Stimulated activated CD4-positive, alpha-beta T cell treated with anti-CD3 and anti-CD28 coated beads, Interleukin-15, amount 100 ng/mL, for 24 hours (primary cell): ENCODE results near the gene AHNAK2.
"Not testable (repeated sequence)": the region's sequence is repeated elsewhere in the genome, so short reads cannot be mapped to it uniquely, and the experiment has no call there.

Source experiments
- DNase-seq: peaks from one replicate; pipeline ENCODE4 v3.0.0-alpha.2; 2020

Gene AHNAK2

DNA sequence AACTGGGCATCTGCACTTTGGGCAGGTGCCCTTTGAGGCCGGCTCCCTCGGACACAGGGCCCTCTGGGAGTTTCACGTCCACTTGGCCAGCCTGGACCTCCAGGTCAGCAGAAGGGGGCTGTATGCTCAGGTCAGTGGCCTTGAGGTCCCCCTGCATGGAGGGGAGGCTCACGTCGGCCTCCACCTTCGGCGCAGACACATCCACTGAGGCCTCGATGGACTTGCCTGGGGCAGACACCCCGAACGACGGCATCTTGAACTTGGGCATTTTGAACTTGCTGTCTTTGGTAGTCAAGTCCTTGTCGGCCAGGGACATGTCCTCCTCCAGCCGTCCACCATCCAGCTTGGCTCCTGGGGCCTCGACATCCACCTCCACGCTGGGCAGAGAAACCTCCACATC lies 27.5 kb downstream of the AHNAK2 start:
- DNase-seq, result not testable (repeated sequence)

DNA sequence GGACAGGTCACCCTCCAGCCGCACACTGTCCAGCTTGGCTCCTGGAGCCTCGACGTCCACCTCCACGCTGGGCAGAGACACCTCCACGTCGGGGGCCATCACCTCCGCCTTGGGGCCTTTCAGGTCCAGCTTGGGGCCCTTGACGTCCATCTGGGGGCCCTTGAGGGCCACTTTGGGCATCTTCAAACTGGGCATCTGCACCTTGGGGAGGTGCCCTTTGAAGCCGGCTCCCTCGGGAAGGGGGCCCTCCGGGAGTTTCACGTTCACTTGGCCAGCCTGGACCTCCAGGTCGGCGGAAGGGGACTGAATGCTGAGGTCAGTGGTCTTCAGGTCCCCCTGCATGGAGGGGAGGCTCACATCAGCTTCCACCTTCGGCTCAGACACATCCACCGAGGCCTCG lies 28.2 kb downstream of the AHNAK2 start:
- no peak for DNase-seq

DNA sequence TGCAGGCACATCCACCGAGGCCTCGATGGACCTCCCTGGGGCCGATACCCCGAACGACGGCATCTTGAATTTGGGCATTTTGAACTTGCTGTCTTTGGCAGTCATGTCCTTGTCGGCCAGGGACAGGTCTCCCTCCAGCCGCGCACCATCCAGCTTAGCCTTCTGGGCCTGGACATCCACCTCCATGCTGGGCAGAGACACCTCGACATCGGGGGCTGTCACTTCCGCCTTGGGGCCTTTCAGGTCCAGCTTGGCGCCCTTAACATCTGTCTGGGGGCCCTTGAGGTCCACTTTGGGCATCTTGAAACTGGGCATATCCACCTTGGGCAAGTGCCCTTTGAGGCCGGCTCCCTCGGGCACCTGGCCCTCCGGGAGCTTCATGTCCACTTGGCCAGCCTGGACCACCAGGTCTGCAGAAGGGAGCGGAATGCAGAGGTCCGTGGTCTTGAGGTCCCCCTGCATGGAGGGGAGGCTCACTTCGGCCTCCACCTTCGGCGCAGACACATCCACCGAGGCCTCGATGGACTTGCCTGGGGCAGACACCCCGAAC lies 28.7 kb downstream of the AHNAK2 start:
- DNase-seq, result not testable (repeated sequence)

DNA sequence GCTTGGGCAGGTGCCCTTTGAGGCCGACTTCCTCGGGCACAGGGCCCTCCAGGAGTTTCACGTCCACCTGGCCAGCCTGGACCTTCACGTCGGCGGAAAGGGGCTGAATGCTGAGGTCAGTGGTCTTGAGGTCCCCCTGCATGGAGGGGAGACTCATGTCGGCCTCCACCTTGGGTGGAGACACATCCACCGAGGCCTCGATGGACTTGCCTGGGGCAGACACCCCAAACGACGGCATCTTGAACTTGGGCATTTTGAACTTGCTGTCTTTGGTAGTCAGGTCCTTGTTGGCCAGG lies 29.5 kb downstream of the AHNAK2 start:
- no peak for DNase-seq

DNA sequence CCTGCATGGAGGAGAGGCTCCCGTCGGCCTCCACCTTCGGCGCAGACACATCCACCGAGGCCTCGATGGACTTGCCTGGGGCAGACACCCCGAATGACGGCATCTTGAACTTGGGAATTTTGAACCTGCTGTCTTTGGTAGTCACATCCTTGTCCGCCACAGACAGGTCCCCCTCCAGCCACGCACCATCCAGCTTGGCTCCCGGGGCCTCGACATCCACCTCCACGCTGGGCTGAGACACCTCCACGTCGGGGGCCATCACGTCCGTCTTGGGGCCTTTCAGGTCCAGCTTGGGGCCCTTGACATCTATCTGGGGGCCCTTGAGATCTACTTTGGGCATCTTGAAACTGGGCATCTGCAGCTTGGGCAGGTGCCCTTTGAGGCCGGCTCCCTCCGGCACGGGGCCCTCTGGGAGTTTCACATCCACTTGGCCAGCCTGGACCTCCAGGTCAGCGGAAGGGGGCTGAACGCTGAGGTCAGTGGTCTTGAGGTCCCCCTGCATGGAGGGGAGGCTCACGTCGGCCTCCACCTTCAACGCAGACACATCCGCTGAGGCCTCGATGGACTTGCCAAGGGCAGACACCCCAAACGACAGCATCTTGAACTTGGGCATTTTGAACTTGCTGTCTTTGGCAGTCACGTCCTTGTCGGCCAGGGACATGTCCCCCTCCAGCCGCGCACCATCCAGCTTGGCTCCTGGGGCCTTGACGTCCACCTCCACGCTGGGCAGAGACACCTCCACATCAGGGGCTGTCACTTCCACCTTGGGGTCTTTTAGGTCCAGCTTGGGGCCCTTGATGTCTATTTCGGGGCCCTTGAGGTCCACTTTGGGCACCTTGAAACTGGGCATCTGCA lies 30.1 kb downstream of the AHNAK2 start:
- not testable (repeated sequence) for DNase-seq

DNA sequence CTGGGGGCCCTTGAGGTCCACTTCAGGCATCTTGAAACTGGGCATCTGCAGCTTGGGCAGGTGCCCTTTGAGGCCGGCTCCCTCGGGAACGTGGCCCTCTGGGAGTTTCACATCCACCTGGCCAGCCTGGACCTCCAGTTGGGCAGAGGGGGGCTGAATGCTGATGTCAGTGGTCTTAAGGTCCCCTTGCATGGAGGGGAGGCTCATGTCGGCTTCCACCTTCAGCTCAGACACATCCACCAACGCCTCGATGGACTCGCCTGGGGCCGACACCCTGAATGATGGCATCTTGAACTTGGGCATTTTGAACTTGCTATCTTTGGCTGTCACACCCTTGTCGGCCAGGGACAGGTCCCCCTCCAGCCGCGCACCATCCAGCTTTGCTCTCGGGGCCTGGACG lies 31.0 kb downstream of the AHNAK2 start:
- not testable (repeated sequence) for DNase-seq

DNA sequence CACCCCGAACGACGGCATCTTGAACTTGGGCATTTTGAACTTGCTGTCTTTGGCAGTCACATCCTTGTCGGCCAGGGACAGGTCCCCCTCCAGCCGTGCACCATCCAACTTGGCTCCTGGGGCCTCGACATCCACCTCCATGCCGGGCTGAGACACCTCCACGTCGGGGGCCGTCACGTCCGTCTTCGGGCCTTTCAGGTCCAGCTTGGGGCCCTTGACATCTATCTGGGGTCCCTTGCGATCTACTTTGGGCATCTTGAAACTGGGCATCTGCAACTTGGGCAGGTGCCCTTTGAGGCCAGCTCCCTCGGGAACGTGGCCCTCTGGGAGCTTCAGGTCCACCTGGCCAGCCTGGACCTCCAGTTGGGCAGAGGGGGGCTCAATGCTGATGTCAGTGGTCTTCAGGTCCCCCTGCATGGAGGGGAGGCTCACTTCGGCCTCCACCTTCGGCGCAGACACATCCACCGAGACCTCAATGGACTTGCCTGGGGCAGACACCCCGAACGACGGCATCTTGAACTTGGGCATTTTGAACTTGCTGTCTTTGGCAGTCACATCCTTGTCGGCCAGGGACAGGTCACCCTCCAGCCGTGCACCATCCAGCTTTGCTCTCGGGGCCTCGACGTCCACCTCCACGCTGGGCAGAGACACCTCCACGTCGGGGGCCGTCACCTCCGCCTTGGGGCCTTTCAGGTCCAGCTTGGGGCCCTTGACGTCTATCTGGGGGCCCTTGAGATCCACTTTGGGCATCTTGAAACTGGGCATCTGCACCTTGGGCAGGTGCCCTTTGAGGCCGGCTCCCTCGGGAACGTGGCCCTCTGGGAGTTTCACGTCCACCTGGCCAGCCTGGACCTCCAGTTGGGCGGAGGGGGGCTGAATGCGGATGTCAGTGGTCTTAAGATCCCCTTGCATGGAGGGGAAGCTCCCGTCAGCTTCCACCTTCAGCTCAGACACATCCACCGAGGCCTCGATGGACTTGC lies 31.9 kb downstream of the AHNAK2 start:
- DNase-seq, result not testable (repeated sequence)

DNA sequence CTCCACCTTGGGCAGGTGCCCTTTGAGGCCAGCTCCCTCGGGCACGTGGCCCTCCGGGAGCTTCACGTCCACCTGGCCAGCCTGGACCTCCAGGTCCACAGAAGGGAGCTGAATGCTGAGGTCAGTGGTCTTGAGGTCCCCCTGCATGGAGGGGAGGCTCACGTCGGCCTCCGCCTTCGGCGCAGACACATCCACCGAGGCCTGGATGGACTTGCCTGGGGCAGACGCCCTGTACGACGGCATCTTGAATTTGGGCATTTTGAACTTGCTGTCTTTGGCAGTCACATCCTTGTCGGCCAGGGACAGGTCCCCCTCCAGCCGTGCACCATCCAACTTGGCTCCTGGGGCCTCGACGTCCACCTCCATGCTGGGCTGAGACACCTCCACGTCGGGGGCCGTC lies 32.9 kb downstream of the AHNAK2 start:
- DNase-seq, result not testable (repeated sequence)

DNA sequence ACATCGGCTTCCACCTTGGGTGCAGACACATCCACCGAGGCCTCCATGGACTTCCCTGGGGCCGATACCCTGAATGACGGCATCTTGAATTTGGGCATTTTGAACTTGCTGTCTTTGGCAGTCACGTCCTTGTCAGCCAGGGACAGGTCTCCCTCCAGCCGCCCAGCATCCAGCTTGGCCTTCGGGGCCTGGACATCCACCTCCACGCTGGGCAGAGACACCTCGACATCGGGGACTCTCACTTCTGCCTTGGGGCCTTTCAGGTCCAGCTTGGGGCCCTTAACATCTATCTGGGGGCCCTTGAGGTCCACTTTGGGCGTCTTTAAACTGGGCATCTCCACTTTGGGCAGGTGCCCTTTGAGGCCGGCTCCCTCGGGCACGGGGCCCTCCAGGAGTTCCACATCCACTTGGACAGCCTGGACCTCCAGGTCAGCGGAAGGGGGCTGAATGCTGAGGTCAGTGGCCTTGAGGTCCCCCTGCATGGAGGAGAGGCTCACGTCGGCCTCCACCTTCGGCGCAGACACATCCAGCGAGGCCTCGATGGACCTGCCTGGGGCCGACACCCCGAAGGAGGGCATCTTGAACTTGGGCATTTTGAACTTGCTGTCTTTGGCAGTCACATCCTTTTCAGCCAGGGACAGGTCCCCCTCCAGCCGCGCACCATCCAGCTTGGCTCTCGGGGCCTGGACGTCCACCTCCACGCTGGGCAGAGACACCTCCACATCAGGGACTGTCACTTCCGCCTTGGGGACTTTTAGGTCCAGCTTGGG lies 33.6 kb downstream of the AHNAK2 start:
- not testable (repeated sequence) for DNase-seq

DNA sequence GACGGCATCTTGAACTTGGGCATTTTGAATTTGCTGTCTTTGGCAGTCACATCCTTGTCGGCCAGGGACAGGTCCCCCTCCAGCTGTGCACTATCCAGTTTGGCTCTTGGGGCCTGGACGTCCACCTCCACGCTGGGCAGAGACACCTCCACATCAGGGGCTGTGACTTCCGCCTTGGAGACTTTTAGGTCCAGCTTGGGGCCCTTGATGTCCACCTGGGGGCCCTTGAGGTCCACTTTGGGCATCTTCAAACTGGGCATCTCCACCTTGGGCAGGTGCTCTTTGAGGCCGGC lies 34.2 kb downstream of the AHNAK2 start:
- DNase-seq, result not testable (repeated sequence)

DNA sequence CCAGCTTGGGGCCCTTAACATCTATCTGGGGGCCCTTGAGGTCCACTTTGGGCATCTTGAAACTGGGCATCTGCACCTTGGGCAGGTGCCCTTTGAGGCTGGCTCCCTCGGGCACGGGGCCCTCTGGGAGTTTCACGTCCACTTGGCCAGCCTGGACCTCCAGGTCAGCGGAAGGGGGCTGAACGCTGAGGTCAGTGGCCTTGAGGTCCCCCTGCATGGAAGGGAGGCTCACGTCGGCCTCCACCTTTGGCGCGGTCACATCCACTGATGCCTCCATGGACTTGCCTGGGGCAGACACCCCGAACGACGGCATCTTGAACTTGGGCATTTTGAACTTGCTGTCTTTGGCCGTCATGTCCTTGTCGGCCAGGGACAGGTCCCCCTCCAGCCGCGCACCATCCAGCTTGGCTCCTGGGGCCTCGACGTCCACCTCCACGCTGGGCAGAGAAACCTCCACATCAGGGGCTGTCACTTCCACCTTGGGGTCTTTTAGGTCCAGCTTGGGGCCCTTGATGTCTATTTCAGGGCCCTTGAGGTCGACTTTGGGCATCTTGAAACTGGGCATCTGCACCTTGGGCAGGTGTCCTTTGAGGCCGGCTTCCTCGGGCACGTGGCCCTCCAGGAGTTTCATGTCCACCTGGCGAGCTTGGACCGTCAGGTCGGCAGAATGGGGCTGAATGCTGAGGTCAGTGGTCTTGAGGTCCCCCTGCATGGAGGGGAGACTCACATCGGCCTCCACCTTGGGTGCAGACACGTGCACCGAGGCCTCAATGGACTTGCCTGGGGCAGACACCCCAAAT lies 34.8 kb downstream of the AHNAK2 start:
- DNase-seq, result not testable (repeated sequence)

DNA sequence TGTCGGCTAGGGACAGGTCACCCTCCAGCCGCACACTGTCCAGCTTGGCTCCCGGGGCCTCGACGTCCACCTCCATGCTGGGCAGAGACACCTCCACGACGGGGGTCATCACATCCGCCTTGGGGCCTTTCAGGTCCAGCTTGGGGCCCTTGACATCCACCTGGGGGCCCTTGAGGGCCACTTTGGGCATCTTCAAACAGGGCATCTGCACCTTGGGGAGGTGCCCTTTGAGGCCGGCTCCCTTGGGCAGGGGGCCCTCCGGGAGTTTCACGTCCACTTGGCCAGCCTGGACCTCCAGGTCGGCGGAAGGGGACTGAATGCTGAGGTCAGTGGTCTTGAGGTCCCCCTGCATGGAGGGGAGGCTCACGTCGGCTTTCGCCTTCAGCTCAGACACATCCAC lies 35.6 kb downstream of the AHNAK2 start:
- DNase-seq, result no peak

DNA sequence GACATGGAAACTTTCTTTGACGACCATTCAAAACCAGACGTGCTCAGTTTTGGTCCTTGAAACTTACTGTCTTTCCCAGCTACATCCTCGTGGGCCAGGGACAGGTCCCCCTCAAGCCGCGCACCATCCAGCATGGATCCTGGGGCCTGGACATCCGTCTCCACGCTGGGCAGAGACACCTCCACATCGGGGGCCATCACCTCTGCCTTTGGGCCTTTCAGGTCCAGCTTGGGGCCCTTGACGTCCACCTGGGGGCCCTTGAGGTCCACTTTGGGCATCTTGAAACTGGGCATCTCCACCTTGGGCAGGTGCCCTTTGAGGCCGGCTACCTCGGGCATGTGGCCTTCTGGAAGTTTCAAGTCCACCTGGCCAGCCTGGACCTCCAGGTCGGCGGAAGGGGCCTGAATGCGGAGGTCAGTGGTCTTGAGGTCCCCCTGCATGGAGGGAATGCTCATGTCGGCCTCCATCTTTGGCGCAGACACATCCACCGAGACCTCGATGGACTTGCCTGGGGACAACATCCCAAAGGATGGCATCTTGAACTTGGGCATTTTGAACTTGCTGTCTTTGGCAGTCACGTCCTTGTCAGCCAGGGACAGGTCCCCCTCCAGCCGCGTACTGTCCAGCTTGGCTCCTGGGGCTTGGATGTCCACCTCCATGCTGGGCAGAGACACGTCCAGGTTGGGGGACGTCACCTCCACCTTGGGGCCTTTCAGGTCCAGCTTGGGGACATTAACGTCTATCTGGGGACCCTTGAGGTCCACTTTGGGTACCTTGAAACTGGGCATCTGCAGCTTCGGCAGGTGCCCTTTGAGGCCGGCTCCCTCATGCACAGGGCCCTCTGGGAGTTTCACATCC lies 36.4 kb downstream of the AHNAK2 start:
- no peak for DNase-seq

DNA sequence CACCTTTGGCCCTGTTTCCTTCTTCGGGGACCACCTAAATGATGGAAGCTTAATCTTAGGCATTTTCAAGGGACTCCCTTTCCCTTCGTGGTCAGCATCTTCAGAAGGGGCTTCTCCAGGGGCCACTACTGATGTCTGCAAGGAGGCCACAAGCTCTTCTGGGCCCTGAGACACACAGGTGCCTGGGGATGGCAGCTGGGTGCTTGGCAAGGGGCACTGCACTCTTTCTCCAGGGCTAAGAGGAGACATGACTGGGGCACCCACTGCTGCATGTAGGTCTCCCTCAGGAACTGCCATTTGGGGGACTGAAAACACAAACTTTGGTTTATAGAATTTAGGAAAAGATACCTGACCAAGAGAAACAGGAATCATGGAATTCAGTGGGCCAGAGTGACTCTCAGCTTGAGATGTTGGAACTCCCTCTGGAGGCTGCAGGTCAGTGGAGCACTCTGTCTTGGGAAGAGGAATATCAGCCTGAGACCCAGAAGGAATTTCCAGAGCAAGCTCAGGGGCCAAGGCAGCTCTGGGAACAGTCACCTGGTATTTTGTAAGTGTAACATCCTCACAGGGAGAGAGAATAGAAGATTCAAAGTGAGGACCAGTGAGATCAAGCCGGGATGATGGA lies 37.5 kb downstream of the AHNAK2 start:
- no peak for DNase-seq

DNA sequence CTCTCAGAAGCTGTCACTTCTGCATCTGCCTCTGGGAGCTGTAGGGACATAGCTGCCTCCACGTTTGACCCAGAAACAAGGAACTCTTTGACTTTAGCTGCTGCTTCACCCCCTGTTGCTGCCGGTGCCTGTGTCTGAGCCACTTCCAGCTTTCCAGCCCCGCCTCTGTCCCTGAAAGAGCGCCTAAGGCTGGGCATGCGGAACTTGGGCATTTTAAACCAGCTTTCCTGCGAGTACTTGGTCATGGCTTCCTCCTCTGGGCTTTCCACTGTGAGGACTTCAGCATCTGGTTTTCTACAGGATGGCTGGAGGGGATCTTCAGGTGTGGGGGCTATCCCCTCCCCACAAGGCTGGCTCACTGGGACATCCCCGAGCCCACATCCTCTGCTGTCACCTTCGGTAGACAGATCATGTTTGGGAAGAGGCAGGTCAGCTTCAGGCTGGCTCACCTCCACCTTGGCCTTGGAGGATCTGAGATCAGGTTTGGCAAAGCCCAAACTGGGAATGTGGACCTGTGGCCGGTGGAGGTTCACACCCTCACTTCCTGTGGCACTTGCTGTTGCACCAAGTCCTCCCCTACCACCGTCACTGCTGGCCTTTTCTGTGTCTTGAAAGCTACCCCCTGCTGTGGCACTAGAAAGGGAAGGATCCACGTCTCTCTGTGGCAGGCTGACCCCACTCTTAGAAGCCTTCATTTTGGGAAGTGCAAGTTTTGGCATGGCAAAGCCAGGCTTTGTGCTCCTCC lies 38.3 kb downstream of the AHNAK2 start:
- no peak for DNase-seq

DNA sequence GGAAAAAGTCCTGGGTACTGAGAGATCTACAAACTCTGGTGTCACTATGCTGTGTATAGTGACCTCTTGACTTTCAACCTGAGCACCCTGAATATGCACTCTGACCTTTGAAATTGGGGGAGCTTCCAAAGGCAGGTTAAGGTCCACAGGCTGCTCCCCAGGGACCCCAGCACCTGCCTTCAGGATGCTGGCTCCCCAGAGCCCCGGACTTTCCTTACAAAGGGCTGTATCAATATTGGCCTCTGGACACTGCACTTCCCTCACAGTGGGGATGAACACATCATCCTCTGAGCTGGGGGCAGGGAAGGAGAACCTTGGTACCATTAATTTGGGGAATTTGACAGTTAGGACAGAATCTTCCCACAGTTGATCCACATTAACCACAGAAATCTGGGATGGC lies 39.2 kb downstream of the AHNAK2 start:
- DNase-seq, result no peak

DNA sequence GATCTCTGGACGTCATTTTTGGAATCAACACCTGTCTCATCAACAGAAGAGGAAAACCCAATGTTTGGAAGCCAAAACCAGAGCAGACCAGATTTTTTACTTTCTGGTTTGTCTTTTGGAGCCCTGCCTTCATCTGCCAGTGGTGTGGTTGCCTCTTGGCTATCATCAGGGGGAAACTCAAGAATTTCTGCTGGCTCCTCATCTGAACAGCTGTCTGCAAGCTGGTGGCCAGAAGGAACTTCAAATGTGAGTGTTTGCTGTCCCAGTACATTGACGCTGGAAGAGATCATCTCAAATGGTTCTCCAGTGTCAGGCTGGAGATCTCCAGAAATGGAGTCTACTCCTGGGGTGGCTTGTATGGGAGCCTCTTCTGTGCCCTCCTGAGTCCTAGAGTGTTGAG lies 39.7 kb downstream of the AHNAK2 start:
- no peak for DNase-seq

DNA sequence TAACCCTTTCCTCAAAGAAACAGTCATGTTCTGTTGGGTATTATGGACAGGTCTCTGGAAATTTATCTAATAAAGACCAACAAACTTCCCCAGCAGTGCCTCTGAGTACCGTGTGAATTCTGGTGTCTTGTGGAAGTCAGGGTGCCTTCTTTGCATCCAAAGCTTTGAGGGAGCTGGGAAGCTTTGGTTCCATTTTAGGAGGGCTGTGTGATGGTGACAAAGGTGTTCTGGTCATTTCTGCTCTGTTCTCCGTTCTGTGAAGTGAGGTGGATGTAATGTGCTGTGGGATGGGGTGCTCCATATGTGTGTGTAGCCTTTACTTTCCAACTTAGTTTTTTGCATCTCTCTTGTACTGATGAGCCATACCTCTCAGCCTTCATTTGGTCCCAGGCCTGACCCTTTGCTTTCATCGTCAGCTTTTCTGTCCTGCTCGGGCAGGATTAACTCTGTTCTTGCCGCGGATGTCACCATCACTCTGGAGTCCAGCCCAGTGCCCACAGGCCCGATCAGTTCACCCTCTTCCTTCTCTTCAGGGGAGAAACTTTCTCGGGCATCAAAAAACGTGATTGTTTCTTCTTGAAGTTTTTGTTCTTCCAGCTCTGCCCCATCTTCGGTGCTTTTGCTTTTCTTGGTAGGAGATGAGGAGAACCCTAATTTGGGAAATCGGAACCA lies 40.3 kb downstream of the AHNAK2 start:
- no peak for DNase-seq

DNA sequence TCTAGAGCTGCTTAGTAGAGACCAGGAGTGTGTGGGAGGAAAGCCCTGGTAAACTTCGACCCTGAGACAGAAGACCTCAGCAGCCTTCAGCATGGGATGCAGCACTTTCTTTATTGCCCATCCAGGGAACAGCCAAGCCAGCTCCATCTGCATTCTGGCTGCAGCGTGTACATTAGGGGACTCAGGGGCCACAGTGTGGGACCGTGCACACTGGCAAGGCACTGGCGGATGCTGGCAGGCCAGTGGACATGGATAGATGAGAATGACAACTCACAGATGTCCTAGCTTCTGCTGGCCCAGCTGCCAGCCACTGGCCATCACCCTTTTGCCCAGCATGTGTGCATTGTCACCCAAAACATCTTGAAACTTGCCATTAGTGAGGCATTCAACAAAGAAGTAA lies 41.0 kb downstream of the AHNAK2 start:
- no peak for DNase-seq
